Measurements from ENCODE around the gene PTPRS. TPM values are rescaled to one million over a fixed set of nuclear protein-coding genes. Genes with fewer than 3 reads are reported as not detected.

PTPRS gene
- total RNA-seq, 1 experiment from 2014 or later: 93.0 TPM

DNA sequence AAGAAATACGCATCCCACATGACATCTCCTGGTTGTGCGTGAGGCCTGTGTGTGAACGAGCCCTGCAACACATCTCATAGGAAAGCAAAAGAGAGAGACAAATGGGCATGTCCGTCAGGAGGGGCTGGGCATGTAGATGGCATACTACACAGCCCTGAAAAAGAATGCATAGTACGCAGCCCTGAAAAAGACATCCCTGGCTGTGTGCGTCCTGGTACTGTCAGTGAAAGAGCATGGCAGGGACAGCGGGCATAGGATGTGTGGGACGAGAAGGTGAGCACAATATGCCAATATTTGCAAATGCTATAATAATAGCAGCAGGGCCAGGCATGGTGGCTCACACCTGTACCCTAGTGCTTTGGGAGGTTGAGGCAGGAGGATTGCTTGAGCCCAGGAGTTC lies 28.6 kb downstream of the PTPRS start:
- BruUV-seq (replicated peaks): no TSS peak
- CTCF ChIA-PET: no interaction called here
- H3K27me3 Mint-ChIP-seq (ENCODE audit: unreplicated experiment): no peaks in the 10 kb centered on the region

DNA sequence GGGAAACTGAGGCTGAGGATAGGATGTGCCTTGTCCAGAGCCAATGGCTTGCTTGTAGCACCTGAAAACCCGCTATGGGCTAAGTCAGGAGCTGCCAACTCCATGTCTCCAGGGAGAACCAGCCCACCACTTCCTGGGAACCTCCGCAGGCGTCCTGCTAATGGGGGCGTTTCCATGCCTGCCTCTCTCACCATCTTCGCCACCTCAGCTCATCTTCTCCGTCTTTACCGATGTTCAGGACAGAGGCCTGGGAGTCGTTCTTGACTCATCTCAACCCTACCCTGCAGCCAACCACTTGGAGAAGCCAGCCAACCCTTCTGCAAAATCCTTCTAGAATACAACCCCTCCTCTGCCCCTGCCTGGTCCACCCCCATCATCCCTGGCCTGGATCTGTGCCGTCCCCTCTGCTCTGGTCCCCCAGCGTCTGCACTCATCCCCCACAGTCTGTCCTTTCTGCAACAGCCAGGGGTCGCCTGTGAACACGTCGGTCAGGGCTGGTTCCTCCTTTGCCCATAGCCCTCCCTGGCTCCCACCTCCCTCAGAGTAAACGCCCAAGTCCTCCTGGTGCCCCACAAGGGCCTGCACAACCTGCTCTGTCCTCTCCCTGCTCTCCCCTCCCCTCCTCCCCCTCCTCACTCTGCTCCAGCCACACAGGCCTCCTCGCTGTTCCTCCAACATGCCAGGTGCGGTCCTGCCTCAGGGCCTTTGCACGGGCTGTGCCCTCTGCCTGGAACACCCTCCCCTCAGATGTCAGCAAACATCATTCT lies 31.0 kb downstream of the PTPRS start:
- no TSS peak for BruUV-seq (replicated peaks)
- H3K27ac Mint-ChIP-seq (ENCODE audit: unreplicated experiment): no peak overlapping the region
- intact Hi-C loops (cut with micrococcal nuclease; ENCODE audit: unreplicated experiment): no loop called here
- H3K4me1 Mint-ChIP-seq (ENCODE audit: low read depth, unreplicated experiment): no peaks in the 10 kb centered on the region
- no peaks in the 10 kb centered on the region for H3K9me3 Mint-ChIP-seq (ENCODE audit: low read depth, unreplicated experiment)
- CTCF ChIA-PET: no interaction called here
- no peaks in the 10 kb centered on the region for H3K36me3 Mint-ChIP-seq (ENCODE audit: insufficient read depth, unreplicated experiment)
- no peak for DNase-seq
- TF ChIP-seq, protein P1, sequence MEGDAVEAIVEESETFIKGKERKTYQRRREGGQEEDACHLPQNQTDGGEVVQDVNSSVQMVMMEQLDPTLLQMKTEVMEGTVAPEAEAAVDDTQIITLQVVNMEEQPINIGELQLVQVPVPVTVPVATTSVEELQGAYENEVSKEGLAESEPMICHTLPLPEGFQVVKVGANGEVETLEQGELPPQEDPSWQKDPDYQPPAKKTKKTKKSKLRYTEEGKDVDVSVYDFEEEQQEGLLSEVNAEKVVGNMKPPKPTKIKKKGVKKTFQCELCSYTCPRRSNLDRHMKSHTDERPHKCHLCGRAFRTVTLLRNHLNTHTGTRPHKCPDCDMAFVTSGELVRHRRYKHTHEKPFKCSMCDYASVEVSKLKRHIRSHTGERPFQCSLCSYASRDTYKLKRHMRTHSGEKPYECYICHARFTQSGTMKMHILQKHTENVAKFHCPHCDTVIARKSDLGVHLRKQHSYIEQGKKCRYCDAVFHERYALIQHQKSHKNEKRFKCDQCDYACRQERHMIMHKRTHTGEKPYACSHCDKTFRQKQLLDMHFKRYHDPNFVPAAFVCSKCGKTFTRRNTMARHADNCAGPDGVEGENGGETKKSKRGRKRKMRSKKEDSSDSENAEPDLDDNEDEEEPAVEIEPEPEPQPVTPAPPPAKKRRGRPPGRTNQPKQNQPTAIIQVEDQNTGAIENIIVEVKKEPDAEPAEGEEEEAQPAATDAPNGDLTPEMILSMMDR (IDR thresholded peaks at IDR 0.05; ENCODE audit: unreplicated experiment): no peak
- H3K4me3 Mint-ChIP-seq (ENCODE audit: low read depth, unreplicated experiment): no peak overlapping the region
- no peaks in the 10 kb centered on the region for H3K27me3 Mint-ChIP-seq (ENCODE audit: unreplicated experiment)

More for the DNA sequence above, 28.6 kb downstream of the PTPRS start:
- H3K36me3 Mint-ChIP-seq (ENCODE audit: insufficient read depth, unreplicated experiment): peaks cover 6% of the 10 kb centered on the region
- H3K4me3 Mint-ChIP-seq (ENCODE audit: low read depth, unreplicated experiment): no peak overlapping the region
- H3K4me1 Mint-ChIP-seq (ENCODE audit: low read depth, unreplicated experiment): no peaks in the 10 kb centered on the region
- no peak overlapping the region for H3K27ac Mint-ChIP-seq (ENCODE audit: unreplicated experiment)
- TF ChIP-seq, protein P1 (IDR thresholded peaks at IDR 0.05; ENCODE audit: unreplicated experiment): no peak
- intact Hi-C loops (cut with micrococcal nuclease; ENCODE audit: unreplicated experiment): no loop called here
- H3K9me3 Mint-ChIP-seq (ENCODE audit: low read depth, unreplicated experiment): no peaks in the 10 kb centered on the region
- no peak for DNase-seq

DNA sequence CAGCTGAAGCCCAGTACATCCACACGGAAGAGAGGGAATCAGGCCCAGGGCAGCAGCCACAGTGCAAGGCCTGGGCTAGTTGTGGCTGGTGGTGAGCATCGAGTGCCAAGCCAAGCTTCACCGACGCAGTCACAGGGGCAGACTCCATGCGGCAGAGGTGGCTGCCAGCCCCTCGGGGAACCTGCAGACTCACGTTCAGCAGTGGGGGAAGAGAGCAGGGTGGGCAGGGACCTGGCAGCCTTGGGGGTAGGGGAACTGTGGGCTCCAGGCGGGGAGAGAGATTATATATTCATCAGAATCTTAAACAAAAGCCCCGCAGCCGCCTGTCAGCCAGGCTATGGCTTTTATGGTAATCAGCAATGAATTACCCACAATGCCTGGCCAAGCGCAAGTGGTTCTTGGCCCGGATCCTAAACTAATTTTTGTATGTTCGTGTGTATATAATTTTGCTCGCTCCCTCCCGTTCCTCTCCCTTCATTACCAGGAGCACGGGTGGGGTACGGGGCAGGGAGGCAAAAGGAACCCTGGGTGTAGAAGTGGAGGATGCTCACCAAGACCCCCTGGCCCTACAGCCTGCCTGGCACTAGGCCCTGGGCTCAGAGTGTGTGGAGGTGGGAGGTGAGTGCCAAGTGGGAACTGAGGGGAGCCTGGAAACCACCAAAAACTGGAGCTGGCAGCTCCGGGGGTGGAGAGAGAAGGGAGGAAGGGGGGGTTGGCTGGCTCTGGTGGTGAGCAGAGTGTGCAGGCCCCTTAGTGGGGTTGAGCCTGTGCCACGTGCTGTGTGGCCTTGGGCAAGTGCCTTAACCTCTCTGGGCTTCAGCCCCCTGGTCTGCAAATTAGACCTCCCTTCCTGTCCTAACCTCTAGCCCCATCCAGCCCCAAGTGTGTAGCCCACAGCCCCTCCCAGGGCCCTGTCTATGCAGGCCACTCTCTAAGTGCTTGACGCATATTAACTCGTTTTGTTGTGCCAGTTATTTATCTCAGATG lies 31.9 kb downstream of the PTPRS start:
- Mint-ChIP-seq H3K27me3 (ENCODE audit: unreplicated experiment) (no peaks in the 10 kb centered on the region), H3K4me1 (ENCODE audit: low read depth, unreplicated experiment) (no peaks in the 10 kb centered on the region), H3K9me3 (ENCODE audit: low read depth, unreplicated experiment) (no peaks in the 10 kb centered on the region), H3K27ac (ENCODE audit: unreplicated experiment) (no peak overlapping the region), H3K36me3 (ENCODE audit: insufficient read depth, unreplicated experiment) (no peaks in the 10 kb centered on the region), H3K4me3 (ENCODE audit: low read depth, unreplicated experiment) (no peak overlapping the region)
- CTCF ChIA-PET: no interaction called here
- no peak for DNase-seq
- no TSS peak for BruUV-seq (replicated peaks)
- intact Hi-C loops (cut with micrococcal nuclease; ENCODE audit: unreplicated experiment): no loop called here
- TF ChIP-seq, protein P1 (IDR thresholded peaks at IDR 0.05; ENCODE audit: unreplicated experiment): no peak

DNA sequence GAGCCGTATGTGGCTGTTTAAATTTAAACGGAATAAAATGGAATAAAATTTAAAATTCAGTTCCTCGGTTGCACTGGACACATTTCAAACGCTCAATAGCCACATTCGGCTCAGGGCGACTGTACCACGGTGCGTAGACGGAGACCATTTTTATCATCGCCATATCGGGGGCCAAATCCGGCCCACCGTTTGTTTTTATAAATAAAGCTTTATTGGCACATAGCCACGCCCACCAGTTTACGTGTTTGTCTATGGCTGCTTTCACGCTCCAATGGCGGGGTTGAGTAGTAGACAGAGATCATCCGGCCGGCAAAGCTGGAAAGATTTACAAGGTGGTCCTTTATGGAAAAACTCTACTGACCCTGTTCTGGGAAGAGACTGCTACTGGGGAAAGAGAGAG lies 33.0 kb downstream of the PTPRS start:
- TF ChIP-seq, protein P1 (IDR thresholded peaks at IDR 0.05; ENCODE audit: unreplicated experiment): no peak
- Mint-ChIP-seq H3K4me1 (ENCODE audit: low read depth, unreplicated experiment) (no peaks in the 10 kb centered on the region), H3K27me3 (ENCODE audit: unreplicated experiment) (no peaks in the 10 kb centered on the region), H3K36me3 (ENCODE audit: insufficient read depth, unreplicated experiment) (peaks cover 5% of the 10 kb centered on the region), H3K9me3 (ENCODE audit: low read depth, unreplicated experiment) (no peaks in the 10 kb centered on the region), H3K27ac (ENCODE audit: unreplicated experiment) (no peak overlapping the region), H3K4me3 (ENCODE audit: low read depth, unreplicated experiment) (no peak overlapping the region)
- DNase-seq: no peak
- CTCF ChIA-PET: no interaction called here
- intact Hi-C loops (cut with micrococcal nuclease; ENCODE audit: unreplicated experiment): no loop called here
- no TSS peak for BruUV-seq (replicated peaks)

Measured in Calu3 (cell line).